ENCODE results near the gene LMNB1. TPM values are rescaled to one million over a fixed set of nuclear protein-coding genes. Genes with fewer than 3 reads are reported as not detected.
"Not testable (repeated sequence)": the region's sequence is repeated elsewhere in the genome, so short reads cannot be mapped to it uniquely, and the experiment has no call there.

Gene LMNB1, protein sequence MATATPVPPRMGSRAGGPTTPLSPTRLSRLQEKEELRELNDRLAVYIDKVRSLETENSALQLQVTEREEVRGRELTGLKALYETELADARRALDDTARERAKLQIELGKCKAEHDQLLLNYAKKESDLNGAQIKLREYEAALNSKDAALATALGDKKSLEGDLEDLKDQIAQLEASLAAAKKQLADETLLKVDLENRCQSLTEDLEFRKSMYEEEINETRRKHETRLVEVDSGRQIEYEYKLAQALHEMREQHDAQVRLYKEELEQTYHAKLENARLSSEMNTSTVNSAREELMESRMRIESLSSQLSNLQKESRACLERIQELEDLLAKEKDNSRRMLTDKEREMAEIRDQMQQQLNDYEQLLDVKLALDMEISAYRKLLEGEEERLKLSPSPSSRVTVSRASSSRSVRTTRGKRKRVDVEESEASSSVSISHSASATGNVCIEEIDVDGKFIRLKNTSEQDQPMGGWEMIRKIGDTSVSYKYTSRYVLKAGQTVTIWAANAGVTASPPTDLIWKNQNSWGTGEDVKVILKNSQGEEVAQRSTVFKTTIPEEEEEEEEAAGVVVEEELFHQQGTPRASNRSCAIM
- total RNA-seq, result 112 and 163 TPM in 2 replicates

DNA sequence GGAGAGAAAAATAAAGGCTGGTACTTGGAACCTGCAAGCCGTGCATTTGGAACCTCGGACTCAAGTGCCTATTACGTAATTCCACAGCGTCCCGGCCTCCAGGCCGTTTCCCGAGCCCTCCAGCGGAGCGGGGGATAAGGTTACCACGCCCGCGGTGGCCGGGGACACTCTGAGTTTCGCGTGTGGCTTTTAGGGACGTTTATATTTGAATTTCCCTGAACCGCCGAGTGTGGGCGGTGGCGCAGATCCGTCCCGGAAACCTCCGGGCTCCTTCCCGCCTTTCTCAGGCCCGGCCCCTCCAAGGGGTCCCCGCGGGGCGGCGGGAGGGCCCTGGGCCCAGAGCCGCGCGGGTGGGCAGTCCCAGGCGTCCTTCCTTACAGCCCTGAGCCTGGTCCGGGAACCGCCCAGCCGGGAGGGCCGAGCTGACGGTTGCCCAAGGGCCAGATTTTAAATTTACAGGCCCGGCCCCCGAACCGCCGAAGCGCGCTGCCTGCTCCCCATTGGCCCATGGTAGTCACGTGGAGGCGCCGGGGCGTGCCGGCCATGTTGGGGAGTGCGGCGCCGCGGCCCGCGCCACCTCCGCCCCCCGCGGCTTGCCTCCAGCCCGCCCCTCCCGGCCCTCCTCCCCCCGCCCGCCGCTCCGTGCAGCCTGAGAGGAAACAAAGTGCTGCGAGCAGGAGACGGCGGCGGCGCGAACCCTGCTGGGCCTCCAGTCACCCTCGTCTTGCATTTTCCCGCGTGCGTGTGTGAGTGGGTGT, at the start of gene LMNB1:
Gene LMNB1, plus strand, starts transcription at position 638 of the 758 bp plus-strand sequence. CDS start 373 bp downstream, outside the sequence.
- TF ChIP-seq, protein P1, sequence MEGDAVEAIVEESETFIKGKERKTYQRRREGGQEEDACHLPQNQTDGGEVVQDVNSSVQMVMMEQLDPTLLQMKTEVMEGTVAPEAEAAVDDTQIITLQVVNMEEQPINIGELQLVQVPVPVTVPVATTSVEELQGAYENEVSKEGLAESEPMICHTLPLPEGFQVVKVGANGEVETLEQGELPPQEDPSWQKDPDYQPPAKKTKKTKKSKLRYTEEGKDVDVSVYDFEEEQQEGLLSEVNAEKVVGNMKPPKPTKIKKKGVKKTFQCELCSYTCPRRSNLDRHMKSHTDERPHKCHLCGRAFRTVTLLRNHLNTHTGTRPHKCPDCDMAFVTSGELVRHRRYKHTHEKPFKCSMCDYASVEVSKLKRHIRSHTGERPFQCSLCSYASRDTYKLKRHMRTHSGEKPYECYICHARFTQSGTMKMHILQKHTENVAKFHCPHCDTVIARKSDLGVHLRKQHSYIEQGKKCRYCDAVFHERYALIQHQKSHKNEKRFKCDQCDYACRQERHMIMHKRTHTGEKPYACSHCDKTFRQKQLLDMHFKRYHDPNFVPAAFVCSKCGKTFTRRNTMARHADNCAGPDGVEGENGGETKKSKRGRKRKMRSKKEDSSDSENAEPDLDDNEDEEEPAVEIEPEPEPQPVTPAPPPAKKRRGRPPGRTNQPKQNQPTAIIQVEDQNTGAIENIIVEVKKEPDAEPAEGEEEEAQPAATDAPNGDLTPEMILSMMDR (conservative IDR thresholded peaks at IDR 0.05; ENCODE audit: low read depth, low read length), result no peak
- peak within 1 kb of the TSS; percentile 94 for H3K4me3 ChIP-seq (ENCODE audit: low read depth, low read length)
- DNase-seq (ENCODE audit: low read depth), result peak; percentile 48

DNA sequence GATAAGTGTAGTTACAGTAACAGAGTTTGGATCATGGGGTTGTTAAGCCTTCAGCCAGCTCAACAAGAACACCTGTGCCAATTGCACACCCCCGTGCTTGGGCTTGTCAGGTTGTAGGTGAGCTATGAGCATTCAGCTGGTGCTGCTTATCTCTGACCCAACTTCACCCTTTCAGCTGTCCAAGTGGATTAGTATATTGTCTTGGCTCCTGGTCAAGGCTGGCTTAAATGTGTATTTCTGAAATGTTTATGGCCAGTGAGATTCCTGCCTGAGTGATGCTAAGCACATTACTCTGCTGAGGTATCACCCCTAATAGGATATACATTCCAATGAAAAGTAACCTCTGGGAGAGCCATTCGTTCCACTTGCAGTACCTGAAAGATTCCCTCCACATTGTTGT, 44.2 kb upstream of the LMNB1 start:
- no peak overlapping the region for H3K4me3 ChIP-seq (ENCODE audit: low read depth, low read length)
- TF ChIP-seq, protein P1 (conservative IDR thresholded peaks at IDR 0.05; ENCODE audit: low read depth, low read length), result no peak
- no peak for DNase-seq (ENCODE audit: low read depth)

DNA sequence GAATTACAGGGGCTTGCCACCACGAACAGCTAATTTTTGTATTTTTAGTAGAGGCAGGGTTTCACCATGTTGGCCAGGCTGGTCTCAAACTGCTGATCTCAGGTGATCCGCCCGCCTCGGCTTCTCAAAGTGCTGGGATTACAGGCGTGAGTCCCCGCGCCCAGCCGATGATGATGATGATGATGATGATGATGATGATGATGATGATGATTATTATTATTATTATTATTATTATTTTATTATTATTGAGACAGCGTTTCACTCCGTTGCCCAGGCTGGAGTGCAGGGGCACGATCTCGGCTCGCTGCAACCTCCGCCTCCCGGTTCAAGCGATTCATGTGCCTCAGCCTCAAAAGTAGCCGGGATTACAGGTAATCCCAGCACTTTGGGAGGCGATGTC, 42.4 kb upstream of the LMNB1 start:
- not testable (repeated sequence) for DNase-seq (ENCODE audit: low read depth); H3K4me3 ChIP-seq (ENCODE audit: low read depth, low read length)

DNA sequence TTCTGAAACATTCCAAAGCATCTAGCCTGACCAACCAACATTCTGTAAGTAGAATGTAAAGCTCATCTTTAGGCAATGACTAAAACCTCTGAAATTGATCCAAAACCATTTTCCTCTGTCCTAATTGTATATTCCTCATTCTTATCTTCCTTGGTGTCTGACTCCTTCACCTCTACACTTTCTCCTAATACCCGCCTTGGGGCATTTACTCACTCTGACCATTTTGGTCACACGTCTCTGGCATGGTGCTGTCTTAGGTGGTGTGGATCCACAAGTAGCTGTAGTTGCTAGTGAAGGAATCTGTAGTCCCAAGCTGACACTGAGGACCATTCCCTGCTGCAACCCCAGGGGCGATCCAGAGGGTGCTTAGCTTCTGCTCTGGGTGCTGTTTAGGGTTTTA, 40.8 kb upstream of the LMNB1 start:
- TF ChIP-seq, protein P1 (conservative IDR thresholded peaks at IDR 0.05; ENCODE audit: low read depth, low read length), result no peak
- DNase-seq (ENCODE audit: low read depth), result no peak
- no peak overlapping the region for H3K4me3 ChIP-seq (ENCODE audit: low read depth, low read length)

DNA sequence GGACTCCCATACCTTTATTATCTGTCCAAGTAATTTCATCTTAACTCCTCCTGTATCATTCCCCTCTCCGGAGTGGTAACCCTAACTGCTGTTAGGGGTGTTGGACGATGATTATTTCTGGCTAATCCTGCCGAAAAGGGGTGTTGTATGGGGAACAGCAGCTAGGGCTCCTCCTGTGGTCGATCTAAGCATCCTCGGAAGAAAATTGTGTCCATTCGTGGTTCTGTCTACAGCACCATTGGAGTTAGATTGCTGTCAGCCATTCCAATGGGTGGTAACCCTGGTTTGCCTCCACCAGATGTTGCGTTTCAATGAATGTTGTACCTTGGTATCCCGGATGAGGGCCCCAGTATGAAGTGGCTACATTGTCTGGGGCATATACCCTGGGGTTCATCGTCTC, 35.6 kb upstream of the LMNB1 start:
- DNase-seq (ENCODE audit: low read depth), result no peak
- TF ChIP-seq, protein P1 (conservative IDR thresholded peaks at IDR 0.05; ENCODE audit: low read depth, low read length), result no peak
- no peak overlapping the region for H3K4me3 ChIP-seq (ENCODE audit: low read depth, low read length)

DNA sequence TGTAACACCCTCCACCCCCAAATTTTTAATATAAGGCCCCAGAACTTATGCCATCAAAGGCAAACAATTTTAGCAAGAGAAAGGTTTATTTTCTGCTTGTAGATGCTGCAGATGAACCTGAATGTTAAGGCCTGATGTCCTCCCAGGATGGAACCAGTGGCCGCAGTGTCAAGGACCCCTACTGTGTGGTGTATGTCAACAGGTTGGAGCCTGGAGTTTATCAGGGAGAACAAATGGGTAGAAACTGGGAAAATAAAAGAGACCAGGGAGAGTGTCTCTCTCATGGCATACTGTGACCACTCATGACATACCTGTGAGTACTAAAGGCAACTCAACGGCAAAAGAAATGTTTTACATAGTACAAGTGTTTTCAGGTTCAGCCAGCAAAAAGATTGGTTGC, 34.5 kb upstream of the LMNB1 start:
- H3K4me3 ChIP-seq (ENCODE audit: low read depth, low read length), result no peak overlapping the region
- TF ChIP-seq, protein P1 (conservative IDR thresholded peaks at IDR 0.05; ENCODE audit: low read depth, low read length), result no peak
- no peak for DNase-seq (ENCODE audit: low read depth)

DNA sequence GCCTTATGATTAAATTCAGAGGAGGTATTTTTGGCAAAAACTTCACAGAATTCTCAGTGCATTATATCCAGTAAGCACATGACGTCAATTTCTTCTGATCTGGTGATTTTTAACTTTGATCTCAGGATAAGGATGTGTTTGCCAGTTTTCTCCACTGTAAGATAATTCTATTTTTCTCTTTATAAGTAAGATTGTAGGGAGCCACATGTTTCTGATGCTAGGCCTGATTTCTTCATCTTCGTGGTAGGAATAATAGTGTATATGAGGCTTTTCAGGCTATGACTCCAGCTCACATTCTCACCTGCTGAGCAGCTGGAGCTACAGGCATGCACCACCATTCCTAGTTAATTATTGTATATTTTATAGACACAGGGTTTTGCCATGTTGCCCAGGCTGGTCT, 32.1 kb upstream of the LMNB1 start:
- TF ChIP-seq, protein P1 (conservative IDR thresholded peaks at IDR 0.05; ENCODE audit: low read depth, low read length), result no peak
- no peak for DNase-seq (ENCODE audit: low read depth)
- no peak overlapping the region for H3K4me3 ChIP-seq (ENCODE audit: low read depth, low read length)
